ENCODE measurements around the gene FCGR2B. TPM values are rescaled to one million over a fixed set of nuclear protein-coding genes. Genes with fewer than 3 reads are reported as not detected.
"Not testable (repeated sequence)": the region's sequence is repeated elsewhere in the genome, so short reads cannot be mapped to it uniquely, and the experiment has no call there.

Gene FCGR2B
- total and polyA plus RNA-seq, 7 donors, result 1.2 to 11.3 (median 3.0) TPM

DNA sequence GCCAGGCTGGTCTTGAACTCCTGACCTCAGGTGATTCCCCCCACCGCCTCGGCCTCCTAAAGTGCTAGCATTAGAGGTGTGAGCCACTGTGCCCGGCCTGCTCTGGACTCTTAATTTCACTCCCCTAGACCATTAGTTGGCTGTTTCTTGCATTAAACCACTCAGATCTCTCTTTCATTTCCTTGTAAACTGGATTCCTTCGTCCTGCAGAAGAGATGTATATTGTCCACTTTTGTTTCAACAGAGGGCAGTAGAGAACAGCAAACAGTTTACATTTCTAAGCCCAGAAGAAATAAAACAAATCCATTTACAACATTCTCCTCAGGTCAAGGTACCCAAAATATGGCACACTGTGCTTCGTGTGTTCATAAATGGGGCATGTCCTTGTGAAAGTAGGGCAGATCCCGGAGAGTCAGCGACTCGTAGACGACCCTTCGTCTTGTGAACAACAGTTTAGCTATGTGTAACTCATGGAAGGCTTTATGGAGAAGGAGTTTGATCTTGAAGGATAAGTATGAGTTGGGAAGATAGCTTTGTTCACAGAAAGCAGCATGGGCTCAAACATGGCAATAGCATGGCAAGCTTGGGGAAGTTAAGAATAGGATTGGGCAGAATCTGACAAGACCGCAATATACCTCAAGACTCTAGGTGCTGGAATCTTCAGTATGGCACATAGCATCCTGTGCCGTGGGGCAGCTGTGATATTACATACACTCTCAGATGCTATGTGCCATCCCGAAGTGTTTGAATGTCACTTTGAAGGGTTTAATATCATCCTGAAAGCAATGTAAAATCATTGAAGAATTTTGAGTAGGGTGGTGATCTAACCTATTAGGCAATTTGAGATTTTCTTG, 15.2 kb upstream of the FCGR2B start:
- H3K36me3 ChIP-seq (ENCODE audit: insufficient read depth in 1 of 2, low read depth in 1 of 2); H3K4me3 ChIP-seq; ATAC-seq; H3K9me3 ChIP-seq; DNase-seq; H3K27ac ChIP-seq; H3K4me1 ChIP-seq; H3K27me3 ChIP-seq (ENCODE audit: insufficient read depth in 3 of 3, low read length in 2 of 3): not testable (repeated sequence)
- peak; percentile 52 for TF ChIP-seq CTCF (IDR thresholded peaks at IDR 0.05)
- intact Hi-C loops (cut with DNase I), result loop anchor here in 1 of 2 donors (5.0 kb wide), 1 partner anchor 95 kb away; no protein-coding TSS in a partner anchor
- WGBS, 3 donors, result 52 to 58% (median 54%) methylated on average over 11 of the region's 13 CpGs

DNA sequence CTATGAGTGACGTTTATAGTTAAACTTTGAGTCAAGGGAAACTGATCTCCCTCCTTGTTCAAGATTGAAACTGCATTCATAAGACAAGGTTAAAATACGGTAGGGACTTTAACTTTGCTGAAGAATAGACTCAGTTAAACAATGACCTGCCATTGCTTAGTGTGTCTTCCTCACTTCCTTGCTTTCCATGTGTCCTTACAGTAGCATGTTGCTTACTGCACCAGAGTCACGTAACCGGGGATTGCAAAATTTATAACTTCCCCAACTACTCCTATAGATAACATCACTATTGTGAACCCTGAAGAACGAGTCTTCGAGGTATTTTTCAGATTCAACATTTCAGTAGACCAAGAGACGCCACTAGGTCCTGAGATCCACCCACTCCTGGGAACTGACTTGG, 9.4 kb upstream of the FCGR2B start:
- WGBS, 3 donors, result 34 to 63% (median 57%) methylated on average over 2 of the region's 7 CpGs
- intact Hi-C loops (cut with DNase I); H3K36me3 ChIP-seq (ENCODE audit: insufficient read depth in 1 of 2, low read depth in 1 of 2); H3K27ac ChIP-seq; H3K9me3 ChIP-seq; DNase-seq; H3K4me1 ChIP-seq; ATAC-seq; H3K4me3 ChIP-seq; H3K27me3 ChIP-seq (ENCODE audit: insufficient read depth in 3 of 3, low read length in 2 of 3): not testable (repeated sequence)

DNA sequence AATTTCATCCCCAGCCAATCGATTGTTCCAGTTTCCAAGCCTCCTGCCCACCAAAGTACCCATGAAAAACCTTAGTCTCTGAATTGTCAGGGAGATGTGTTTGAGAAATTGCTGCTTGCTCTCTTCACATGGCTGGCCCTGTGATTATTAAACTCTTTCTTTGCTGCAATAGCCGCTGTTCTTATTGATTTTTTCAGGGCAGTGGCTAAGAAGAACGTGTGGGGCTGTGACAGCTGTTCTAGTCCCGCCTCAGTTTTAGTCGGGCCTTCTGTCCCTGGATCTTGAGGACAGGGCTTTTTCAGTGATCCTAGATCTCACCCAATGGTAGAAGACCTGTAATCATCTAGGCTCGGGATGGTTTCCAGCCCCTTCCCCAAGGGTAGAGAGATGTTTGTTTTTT, 9.0 kb upstream of the FCGR2B start:
- intact Hi-C loops (cut with DNase I), result not testable (repeated sequence)

GRCh38 chr1:161658524-161658923, 4.4 kb upstream of the FCGR2B start:
- H3K27ac ChIP-seq; intact Hi-C loops (cut with DNase I); DNase-seq: not testable (repeated sequence)

More for the DNA sequence above, 9.0 kb upstream of the FCGR2B start:
- DNase-seq; H3K4me1 ChIP-seq; H3K4me3 ChIP-seq; ATAC-seq; H3K27ac ChIP-seq; H3K36me3 ChIP-seq (ENCODE audit: insufficient read depth in 1 of 2, low read depth in 1 of 2); H3K9me3 ChIP-seq; H3K27me3 ChIP-seq (ENCODE audit: insufficient read depth in 3 of 3, low read length in 2 of 3): not testable (repeated sequence)
- WGBS, 3 donors, result 38 to 44% (median 42%) methylated on average over 4 to 6 of the region's 6 CpGs

DNA sequence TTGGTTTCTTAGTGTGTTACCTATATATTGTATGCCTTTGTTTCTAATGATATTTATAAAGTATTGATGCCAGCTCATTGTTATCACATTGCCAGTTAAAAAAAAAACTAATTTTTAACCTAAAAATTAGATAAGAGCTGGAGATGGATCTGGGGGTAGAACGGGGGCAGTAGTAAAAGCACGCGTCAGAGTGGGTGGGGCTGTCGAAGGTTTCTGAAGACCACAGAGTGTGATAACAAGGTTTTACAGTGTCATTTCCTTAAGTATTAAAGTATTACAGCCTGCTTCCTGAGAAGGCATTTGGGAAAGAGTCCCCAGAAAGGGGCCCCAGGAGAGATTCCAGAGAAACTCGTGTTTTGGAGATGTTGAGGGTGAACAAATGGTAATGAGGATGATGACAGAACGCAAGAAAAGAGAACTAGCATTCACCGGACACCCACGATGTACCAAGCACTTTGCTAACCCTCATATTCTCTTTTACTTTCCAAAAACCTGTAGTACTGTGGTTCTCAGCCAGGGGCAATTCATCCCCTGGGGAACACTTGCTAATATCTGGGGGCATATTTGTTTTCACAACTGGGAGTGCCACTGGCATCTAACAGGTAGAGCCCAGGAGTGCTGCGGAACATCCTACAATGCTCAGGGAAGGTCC, 1.2 kb upstream of the FCGR2B start:
- H3K9me3 ChIP-seq; intact Hi-C loops (cut with DNase I); H3K27ac ChIP-seq; H3K4me3 ChIP-seq; H3K36me3 ChIP-seq (ENCODE audit: insufficient read depth in 1 of 2, low read depth in 1 of 2); H3K27me3 ChIP-seq (ENCODE audit: insufficient read depth in 3 of 3, low read length in 2 of 3); DNase-seq; H3K4me1 ChIP-seq; ATAC-seq: not testable (repeated sequence)
- 27 to 38% (median 37%) methylated on average over 3 of the region's 9 CpGs for WGBS, 3 donors

More at GRCh38 chr1:161658524-161658923, 4.4 kb upstream of the FCGR2B start:
- H3K4me3 ChIP-seq; H3K36me3 ChIP-seq (ENCODE audit: insufficient read depth in 1 of 2, low read depth in 1 of 2); ATAC-seq; H3K9me3 ChIP-seq; H3K27me3 ChIP-seq (ENCODE audit: insufficient read depth in 3 of 3, low read length in 2 of 3); H3K4me1 ChIP-seq: not testable (repeated sequence)

DNA sequence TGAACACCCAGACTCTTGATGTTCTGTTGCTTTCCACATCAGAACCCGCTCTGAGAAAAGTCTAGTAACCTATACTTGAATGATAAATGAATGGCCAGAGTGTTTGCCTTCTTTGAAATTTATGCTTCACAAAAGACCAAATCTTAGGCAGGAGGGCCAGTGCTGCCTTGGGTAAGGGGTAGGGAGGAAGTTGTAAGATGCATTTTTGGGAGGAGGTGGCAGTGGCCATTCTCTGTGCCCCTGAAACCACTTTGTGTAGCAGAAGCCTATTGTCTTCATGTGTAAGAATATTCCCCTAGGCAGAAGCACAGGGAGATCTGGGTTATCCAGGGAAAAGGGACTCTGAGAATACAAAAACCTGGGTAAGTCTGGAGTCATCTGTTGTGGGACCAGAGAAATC, 626 bp downstream of the FCGR2B start:
- H3K36me3 ChIP-seq (ENCODE audit: insufficient read depth in 1 of 2, low read depth in 1 of 2); H3K27ac ChIP-seq; DNase-seq; ATAC-seq; H3K27me3 ChIP-seq (ENCODE audit: insufficient read depth in 3 of 3, low read length in 2 of 3); H3K4me1 ChIP-seq; H3K4me3 ChIP-seq; H3K9me3 ChIP-seq; intact Hi-C loops (cut with DNase I): not testable (repeated sequence)
- no CpG with 5 or more reads among the region's 1 CpG for WGBS, 3 donors

DNA sequence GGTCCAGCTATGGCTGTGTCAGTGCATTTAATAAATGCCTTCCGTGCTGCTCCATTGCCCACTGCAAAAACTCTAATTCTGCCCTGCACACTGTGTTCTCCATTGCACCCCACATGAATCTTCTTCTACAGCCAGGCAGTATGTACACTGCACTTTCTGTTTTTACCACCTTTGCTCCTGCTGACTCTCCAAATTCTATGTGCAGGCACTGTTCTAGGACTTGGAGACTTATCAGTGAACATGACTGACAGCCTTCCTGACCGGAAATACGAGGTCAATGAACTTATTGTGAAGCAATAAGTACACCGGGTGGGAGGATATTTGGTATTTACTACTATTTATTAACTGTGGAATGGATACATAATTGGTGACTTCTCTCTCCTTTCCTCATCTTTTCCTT, 1.7 kb downstream of the FCGR2B start:
- H3K9me3 ChIP-seq; H3K4me3 ChIP-seq; intact Hi-C loops (cut with DNase I); H3K27ac ChIP-seq; DNase-seq; H3K4me1 ChIP-seq; ATAC-seq; H3K36me3 ChIP-seq (ENCODE audit: insufficient read depth in 1 of 2, low read depth in 1 of 2); H3K27me3 ChIP-seq (ENCODE audit: insufficient read depth in 3 of 3, low read length in 2 of 3): not testable (repeated sequence)
- WGBS, 3 donors, result no CpG with 5 or more reads among the region's 4 CpGs

DNA sequence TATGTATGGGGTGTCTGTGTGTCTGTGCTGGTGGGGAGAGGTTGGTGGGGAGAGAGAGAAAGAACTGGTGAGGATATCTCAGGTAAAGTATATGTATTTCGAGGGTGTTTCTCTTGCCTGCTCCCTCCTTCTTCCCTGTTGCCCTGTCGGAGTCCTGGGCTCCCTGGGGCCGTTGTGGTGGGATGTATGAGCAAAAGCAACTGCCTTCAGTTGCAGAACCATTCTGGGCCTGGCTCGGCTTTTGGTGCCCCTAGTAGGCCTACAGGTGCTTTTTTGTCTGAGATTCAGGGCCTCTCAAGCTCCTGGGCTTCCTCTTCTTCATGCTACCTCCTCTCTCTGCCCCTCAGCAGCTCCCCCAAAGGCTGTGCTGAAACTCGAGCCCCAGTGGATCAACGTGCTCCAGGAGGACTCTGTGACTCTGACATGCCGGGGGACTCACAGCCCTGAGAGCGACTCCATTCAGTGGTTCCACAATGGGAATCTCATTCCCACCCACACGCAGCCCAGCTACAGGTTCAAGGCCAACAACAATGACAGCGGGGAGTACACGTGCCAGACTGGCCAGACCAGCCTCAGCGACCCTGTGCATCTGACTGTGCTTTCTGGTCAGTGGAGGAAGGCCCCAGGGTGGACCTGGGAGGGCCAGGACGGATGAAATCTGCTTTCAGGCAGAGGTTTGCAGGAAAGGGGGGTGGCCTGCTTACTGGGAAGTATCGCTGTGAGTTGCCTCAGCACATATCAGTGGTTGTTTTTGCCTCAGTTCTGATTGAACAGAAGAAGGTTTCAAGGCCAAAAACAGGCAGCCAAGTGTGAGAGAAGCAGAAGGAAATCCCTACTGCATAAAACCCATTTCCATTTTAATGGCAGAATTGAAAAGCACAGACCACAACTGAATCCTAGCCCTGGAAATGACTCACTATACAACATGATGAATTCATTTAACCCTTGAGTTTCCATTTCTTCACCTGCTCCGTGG, 8.4 kb downstream of the FCGR2B start:
- H3K27me3 ChIP-seq (ENCODE audit: insufficient read depth in 3 of 3, low read length in 2 of 3); ATAC-seq; intact Hi-C loops (cut with DNase I); H3K4me3 ChIP-seq; H3K36me3 ChIP-seq (ENCODE audit: insufficient read depth in 1 of 2, low read depth in 1 of 2); H3K27ac ChIP-seq; DNase-seq; H3K9me3 ChIP-seq; H3K4me1 ChIP-seq: not testable (repeated sequence)
- 50 to 60% (median 53%) methylated on average over 11 to 12 of the region's 15 CpGs for WGBS, 3 donors

GRCh38 chr1:161673437-161673836, 10.5 kb downstream of the FCGR2B start:
- intact Hi-C loops (cut with DNase I); H3K27ac ChIP-seq; DNase-seq; H3K36me3 ChIP-seq (ENCODE audit: insufficient read depth in 1 of 2, low read depth in 1 of 2); H3K4me3 ChIP-seq; H3K4me1 ChIP-seq; H3K27me3 ChIP-seq (ENCODE audit: insufficient read depth in 3 of 3, low read length in 2 of 3); H3K9me3 ChIP-seq: not testable (repeated sequence)
- peak in 1 of 4 donors; percentile 27 for ATAC-seq
- 60 to 68% (median 67%) methylated on average over 5 to 7 of the region's 7 CpGs for WGBS, 3 donors
